ENCODE results near the gene EIF4G3. TPM values are rescaled to one million over a fixed set of nuclear protein-coding genes. Genes with fewer than 3 reads are reported as not detected.
A peak's percentile ranks its signal among the peaks of the same experiment; 100 is the strongest.

EIF4G3 gene
- polyA plus RNA-seq, 4 donors, result 10.8 to 32.1 (median 20.1) TPM

GRCh38 chr1:20974069-20974468 lies 202.6 kb downstream of the EIF4G3 start:
- FAIRE-seq (no peak), DNase-seq (no peak)
- Histone ChIP-seq H3K27me3 (ENCODE audit: control insufficient read depth in 3 of 3, insufficient read depth in 3 of 3, low read length in 3 of 3) (no peaks in the 10 kb centered on the region), H3K27ac (ENCODE audit: low read depth in 1 of 3, low read length in 2 of 3) (no peak overlapping the region), H3K9me3 (ENCODE audit: control insufficient read depth in 2 of 2, insufficient read depth in 1 of 2, low read depth in 1 of 2, low read length in 1 of 2) (no peaks in the 10 kb centered on the region), H3K36me3 (ENCODE audit: control insufficient read depth in 3 of 3, insufficient read depth in 2 of 3, low read depth in 1 of 3, low read length in 3 of 3) (peaks cover 2 to 15% (median 4%) of the 10 kb centered on the region in 3 donors), H3K4me1 (ENCODE audit: control insufficient read depth in 3 of 3, insufficient read depth in 2 of 3, low read depth in 1 of 3, low read length in 2 of 3) (no peaks in the 10 kb centered on the region), H3K4me3 (ENCODE audit: low read depth in 1 of 3, low read length in 3 of 3) (no peak overlapping the region)
- 89 to 100% (median 92%) methylated on average over 1 of the region's 1 CpG for WGBS, 3 donors

- DNase-seq (no peak), FAIRE-seq (no peak)
- H3K27me3 ChIP-seq (ENCODE audit: control insufficient read depth in 3 of 3, insufficient read depth in 3 of 3, low read length in 3 of 3), result no peaks in the 10 kb centered on the region
- H3K4me1 ChIP-seq (ENCODE audit: control insufficient read depth in 3 of 3, insufficient read depth in 2 of 3, low read depth in 1 of 3, low read length in 2 of 3), result no peaks in the 10 kb centered on the region
- peaks cover 2 to 18% (median 6%) of the 10 kb centered on the region in 3 donors for H3K36me3 ChIP-seq (ENCODE audit: control insufficient read depth in 3 of 3, insufficient read depth in 2 of 3, low read depth in 1 of 3, low read length in 3 of 3)
- H3K9me3 ChIP-seq (ENCODE audit: control insufficient read depth in 2 of 2, insufficient read depth in 1 of 2, low read depth in 1 of 2, low read length in 1 of 2), result no peaks in the 10 kb centered on the region
- H3K4me3 ChIP-seq (ENCODE audit: low read depth in 1 of 3, low read length in 3 of 3), result no peak overlapping the region
- no peak overlapping the region for H3K27ac ChIP-seq (ENCODE audit: low read depth in 1 of 3, low read length in 2 of 3)
- WGBS, 3 donors, result 98 to 99% (median 99%) methylated on average over 5 of the region's 5 CpGs
Measured at GRCh38 chr1:20972855-20973254, 203.8 kb downstream of the EIF4G3 start.

GRCh38 chr1:20964540-20965484 lies 211.9 kb downstream of the EIF4G3 start:
- FAIRE-seq, result no peak
- 53 to 57% (median 53%) methylated on average over 7 of the region's 7 CpGs for WGBS, 3 donors
- H3K36me3 ChIP-seq (ENCODE audit: control insufficient read depth in 3 of 3, insufficient read depth in 2 of 3, low read depth in 1 of 3, low read length in 3 of 3), result peaks cover 2 to 8% (median 3%) of the 10 kb centered on the region in 3 donors
- peaks cover 0 to 8% (median 0%) of the 10 kb centered on the region in 3 donors for H3K4me1 ChIP-seq (ENCODE audit: control insufficient read depth in 3 of 3, insufficient read depth in 2 of 3, low read depth in 1 of 3, low read length in 2 of 3)
- H3K27me3 ChIP-seq (ENCODE audit: control insufficient read depth in 3 of 3, insufficient read depth in 3 of 3, low read length in 3 of 3), result no peaks in the 10 kb centered on the region
- peak; percentile 15 to 55 for DNase-seq
- H3K4me3 ChIP-seq (ENCODE audit: low read depth in 1 of 3, low read length in 3 of 3), result no peak overlapping the region
- H3K27ac ChIP-seq (ENCODE audit: low read depth in 1 of 3, low read length in 2 of 3), result peak overlapping the region in 2 of 3 donors; percentile 12 to 21
- H3K9me3 ChIP-seq (ENCODE audit: control insufficient read depth in 2 of 2, insufficient read depth in 1 of 2, low read depth in 1 of 2, low read length in 1 of 2), result no peaks in the 10 kb centered on the region

GRCh38 chr1:20962576-20963258 lies 214.0 kb downstream of the EIF4G3 start:
- FAIRE-seq (no peak), DNase-seq (no peak)
- H3K27ac ChIP-seq (ENCODE audit: low read depth in 1 of 3, low read length in 2 of 3), result no peak overlapping the region
- no peak overlapping the region for H3K4me3 ChIP-seq (ENCODE audit: low read depth in 1 of 3, low read length in 3 of 3)
- no peaks in the 10 kb centered on the region for H3K27me3 ChIP-seq (ENCODE audit: control insufficient read depth in 3 of 3, insufficient read depth in 3 of 3, low read length in 3 of 3)
- WGBS, 3 donors, result 96 to 100% (median 99%) methylated on average over 2 of the region's 2 CpGs
- peaks cover 0 to 8% (median 0%) of the 10 kb centered on the region in 3 donors for H3K4me1 ChIP-seq (ENCODE audit: control insufficient read depth in 3 of 3, insufficient read depth in 2 of 3, low read depth in 1 of 3, low read length in 2 of 3)
- H3K9me3 ChIP-seq (ENCODE audit: control insufficient read depth in 2 of 2, insufficient read depth in 1 of 2, low read depth in 1 of 2, low read length in 1 of 2), result no peaks in the 10 kb centered on the region
- H3K36me3 ChIP-seq (ENCODE audit: control insufficient read depth in 3 of 3, insufficient read depth in 2 of 3, low read depth in 1 of 3, low read length in 3 of 3), result peaks cover 0 to 4% (median 1%) of the 10 kb centered on the region in 3 donors

GRCh38 chr1:20958430-20958829 lies 218.3 kb downstream of the EIF4G3 start:
- H3K36me3 ChIP-seq (ENCODE audit: control insufficient read depth in 3 of 3, insufficient read depth in 2 of 3, low read depth in 1 of 3, low read length in 3 of 3), result peaks cover 0 to 12% (median 1%) of the 10 kb centered on the region in 3 donors
- 72 to 95% (median 91%) methylated on average over 1 of the region's 1 CpG for WGBS, 3 donors
- no peak overlapping the region for H3K4me3 ChIP-seq (ENCODE audit: low read depth in 1 of 3, low read length in 3 of 3)
- H3K27ac ChIP-seq (ENCODE audit: low read depth in 1 of 3, low read length in 2 of 3), result no peak overlapping the region
- DNase-seq (no peak), FAIRE-seq (no peak)
- H3K9me3 ChIP-seq (ENCODE audit: control insufficient read depth in 2 of 2, insufficient read depth in 1 of 2, low read depth in 1 of 2, low read length in 1 of 2), result no peaks in the 10 kb centered on the region
- H3K4me1 ChIP-seq (ENCODE audit: control insufficient read depth in 3 of 3, insufficient read depth in 2 of 3, low read depth in 1 of 3, low read length in 2 of 3), result no peaks in the 10 kb centered on the region
- H3K27me3 ChIP-seq (ENCODE audit: control insufficient read depth in 3 of 3, insufficient read depth in 3 of 3, low read length in 3 of 3), result no peaks in the 10 kb centered on the region

- H3K9me3 ChIP-seq (ENCODE audit: control insufficient read depth in 2 of 2, insufficient read depth in 1 of 2, low read depth in 1 of 2, low read length in 1 of 2), result no peaks in the 10 kb centered on the region
- FAIRE-seq, result no peak
Measured at GRCh38 chr1:20956272-20956671, 220.4 kb downstream of the EIF4G3 start.

GRCh38 chr1:20950679-20951078 lies 226.0 kb downstream of the EIF4G3 start:
- Histone ChIP-seq H3K4me3 (ENCODE audit: low read depth in 1 of 3, low read length in 3 of 3) (no peak overlapping the region), H3K36me3 (ENCODE audit: control insufficient read depth in 3 of 3, insufficient read depth in 2 of 3, low read depth in 1 of 3, low read length in 3 of 3) (peaks cover 0 to 12% (median 2%) of the 10 kb centered on the region in 3 donors), H3K27me3 (ENCODE audit: control insufficient read depth in 3 of 3, insufficient read depth in 3 of 3, low read length in 3 of 3) (no peaks in the 10 kb centered on the region), H3K27ac (ENCODE audit: low read depth in 1 of 3, low read length in 2 of 3) (no peak overlapping the region), H3K9me3 (ENCODE audit: control insufficient read depth in 2 of 2, insufficient read depth in 1 of 2, low read depth in 1 of 2, low read length in 1 of 2) (no peaks in the 10 kb centered on the region), H3K4me1 (ENCODE audit: control insufficient read depth in 3 of 3, insufficient read depth in 2 of 3, low read depth in 1 of 3, low read length in 2 of 3) (no peaks in the 10 kb centered on the region)
- DNase-seq (no peak), FAIRE-seq (no peak)
- 94 to 95% (median 94%) methylated on average over 3 of the region's 3 CpGs for WGBS, 3 donors

More at GRCh38 chr1:20956272-20956671, 220.4 kb downstream of the EIF4G3 start:
- DNase-seq, result no peak
- 93 to 100% (median 97%) methylated on average over 1 of the region's 1 CpG for WGBS, 3 donors
- Histone ChIP-seq H3K4me1 (ENCODE audit: control insufficient read depth in 3 of 3, insufficient read depth in 2 of 3, low read depth in 1 of 3, low read length in 2 of 3) (no peaks in the 10 kb centered on the region), H3K27ac (ENCODE audit: low read depth in 1 of 3, low read length in 2 of 3) (no peak overlapping the region), H3K4me3 (ENCODE audit: low read depth in 1 of 3, low read length in 3 of 3) (no peak overlapping the region), H3K27me3 (ENCODE audit: control insufficient read depth in 3 of 3, insufficient read depth in 3 of 3, low read length in 3 of 3) (no peaks in the 10 kb centered on the region), H3K36me3 (ENCODE audit: control insufficient read depth in 3 of 3, insufficient read depth in 2 of 3, low read depth in 1 of 3, low read length in 3 of 3) (peaks cover 0 to 12% (median 1%) of the 10 kb centered on the region in 3 donors)

- FAIRE-seq, result no peak
- 86 to 96% (median 92%) methylated on average over 9 of the region's 9 CpGs for WGBS, 3 donors
- Histone ChIP-seq H3K36me3 (ENCODE audit: control insufficient read depth in 3 of 3, insufficient read depth in 2 of 3, low read depth in 1 of 3, low read length in 3 of 3) (peaks cover 0 to 12% (median 2%) of the 10 kb centered on the region in 3 donors), H3K27me3 (ENCODE audit: control insufficient read depth in 3 of 3, insufficient read depth in 3 of 3, low read length in 3 of 3) (no peaks in the 10 kb centered on the region), H3K27ac (ENCODE audit: low read depth in 1 of 3, low read length in 2 of 3) (no peak overlapping the region), H3K4me1 (ENCODE audit: control insufficient read depth in 3 of 3, insufficient read depth in 2 of 3, low read depth in 1 of 3, low read length in 2 of 3) (no peaks in the 10 kb centered on the region), H3K4me3 (ENCODE audit: low read depth in 1 of 3, low read length in 3 of 3) (no peak overlapping the region), H3K9me3 (ENCODE audit: control insufficient read depth in 2 of 2, insufficient read depth in 1 of 2, low read depth in 1 of 2, low read length in 1 of 2) (no peaks in the 10 kb centered on the region)
- DNase-seq, result no peak
Measured at GRCh38 chr1:20949871-20950590, 226.7 kb downstream of the EIF4G3 start.

Data from small intestine (tissue), 7 donors.